Neural cell (in vitro differentiated cells): ENCODE measurements around the gene RPUSD3. TPM values are rescaled to one million over a fixed set of nuclear protein-coding genes. Genes with fewer than 3 reads are reported as not detected.

ENCODE experiments used
- H2AFZ ChIP-seq: fragments of 200-600, 300-800 bp; sonication (generic), shearing (Covaris generic); 2 replicates; pipeline ENCODE4 v1.6.0; 2014; ENCODE audit warnings: low read depth, mild to moderate bottlenecking, antibody characterized with exemption, low read length, moderate library complexity
- H3F3A ChIP-seq: fragments of 200-600 bp; shearing (Covaris generic); 2 replicates; pipeline ENCODE4 v1.6.1; 2016; ENCODE audit warnings: mild to moderate bottlenecking, moderate library complexity, mixed read lengths, antibody characterized with exemption, low read length; ENCODE audit not compliant: insufficient read depth, poor library complexity, severe bottlenecking
- H3K27ac ChIP-seq: fragments of 200-600, 300-800 bp; sonication (generic), shearing (Covaris generic); 2 replicates; pipeline ENCODE4 v1.5.1; 2014; ENCODE audit warnings: mild to moderate bottlenecking, low read length, moderate library complexity
- H3K27me3 ChIP-seq: fragments of 300-800, 200-600 bp; sonication (generic), shearing (Covaris generic); 2 replicates; pipeline ENCODE4 v1.6.0; 2014; ENCODE audit warnings: mild to moderate bottlenecking, low read depth, low read length, moderate library complexity; ENCODE audit not compliant: insufficient read depth
- H3K36me3 ChIP-seq: fragments of 300-800, 200-600 bp; sonication (generic), shearing (Covaris generic); 2 replicates; pipeline ENCODE4 v1.5.1; 2014; ENCODE audit warnings: mild to moderate bottlenecking, antibody characterized with exemption, low read length, moderate library complexity; ENCODE audit not compliant: insufficient read depth
- H3K4me2 ChIP-seq: fragments of 300-800, 200-600 bp; sonication (generic), shearing (Covaris generic); 2 replicates; pipeline ENCODE4 v1.6.0; 2014; ENCODE audit warnings: mild to moderate bottlenecking, low read length
- H3K4me3 ChIP-seq: fragments of 300-800, 200-600 bp; sonication (generic), shearing (Covaris generic); 2 replicates; pipeline ENCODE4 v1.5.1; 2014; ENCODE audit warnings: mild to moderate bottlenecking, low read length, moderate library complexity
- H3K79me2 ChIP-seq: fragments of 200-600 bp; shearing (Covaris generic); replicated peaks from 2 replicates; pipeline ENCODE4 v1.6.0; 2014; ENCODE audit warnings: mild to moderate bottlenecking, low read length, moderate library complexity; ENCODE audit not compliant: insufficient read depth
- H3K9ac ChIP-seq: fragments of 300-800, 200-600 bp; sonication (generic), shearing (Covaris generic); 2 replicates; pipeline ENCODE4 v1.6.1; 2016; ENCODE audit warnings: mild to moderate bottlenecking, low read length, mixed read lengths
- H3K9me2 ChIP-seq: fragments of 200-600 bp; shearing (Covaris generic); 2 replicates; pipeline ENCODE4 v1.6.1; 2016; ENCODE audit warnings: mild to moderate bottlenecking, low read length, mixed read lengths; ENCODE audit not compliant: insufficient read depth
- H3K9me3 ChIP-seq: fragments of 200-600, 300-800 bp; sonication (generic), shearing (Covaris generic); 2 replicates; pipeline ENCODE4 v1.6.1; 2016; ENCODE audit warnings: mild to moderate bottlenecking, mixed run types, low read length, moderate library complexity, mixed read lengths
- H4K20me1 ChIP-seq: fragments of 200-600 bp; shearing (Covaris generic); 2 replicates; pipeline ENCODE4 v1.6.1; 2016; ENCODE audit warnings: mild to moderate bottlenecking, mixed run types; ENCODE audit not compliant: insufficient read depth
- EP300 ChIP-seq: fragments of 450-650 bp; conservative IDR thresholded peaks from 2 replicates; pipeline ENCODE4 v1.6.1; 2014; ENCODE audit warnings: antibody characterized with exemption, mild to moderate bottlenecking, moderate library complexity; ENCODE audit not compliant: poor library complexity, severe bottlenecking
- EZH2 ChIP-seq: fragments of 200-600, 300-800 bp; shearing (Covaris generic), sonication (generic); IDR thresholded peaks from 2 replicates; pipeline ENCODE4 v1.6.1; 2014; ENCODE audit warnings: antibody characterized with exemption, low read length, borderline replicate concordance, mild to moderate bottlenecking; ENCODE audit not compliant: insufficient read depth, poor library complexity, severe bottlenecking
- MXI1 ChIP-seq: fragments of 450-650 bp; conservative IDR thresholded peaks from 2 replicates; pipeline ENCODE4 v1.6.1; 2014; ENCODE audit warnings: antibody characterized with exemption, mild to moderate bottlenecking; ENCODE audit not compliant: poor library complexity, severe bottlenecking
- POLR2AphosphoS5 ChIP-seq: IDR thresholded peaks from 2 replicates; pipeline ENCODE4 v1.6.1; 2012
- RAD21 ChIP-seq: fragments of 450-650 bp; conservative IDR thresholded peaks from 2 replicates; pipeline ENCODE4 v1.6.1; 2014; ENCODE audit warnings: antibody characterized with exemption, mild to moderate bottlenecking, moderate library complexity
- REST ChIP-seq: IDR thresholded peaks from 2 replicates; pipeline ENCODE4 v1.6.1; 2012; ENCODE audit warnings: borderline replicate concordance
- SMC3 ChIP-seq: fragments of 450-650 bp; conservative IDR thresholded peaks from 2 replicates; pipeline ENCODE4 v1.6.1; 2014; ENCODE audit warnings: antibody characterized with exemption, mild to moderate bottlenecking, moderate library complexity; ENCODE audit not compliant: poor library complexity
- TAF1 ChIP-seq: IDR thresholded peaks from 2 replicates; pipeline ENCODE4 v1.6.1; 2012; ENCODE audit warnings: low read depth
- polyA plus RNA-seq: library from polyadenylated mRNA; depleted of rRNA; stranded (reverse); fragments of >200 nt; gene quantifications from 2 replicates; pipeline ENCODE4 v1.2.3, GENCODE V29; 2014
- TF ChIP-seq, protein P1 (sequence below): fragments of 450-650 bp; IDR thresholded peaks from 2 replicates; pipeline ENCODE4 v1.5.1; 2014; ENCODE audit warnings: antibody characterized with exemption, mild to moderate bottlenecking, moderate library complexity; ENCODE audit not compliant: poor library complexity, severe bottlenecking

RPUSD3 gene
- polyA plus RNA-seq, 1 donor from 2014 or later: 35.2 TPM

GRCh38 chr3:9883706-9884554 lies 40.1 kb upstream of the RPUSD3 start:
- Histone ChIP-seq H3K9me3 (no peaks in the 10 kb centered on the region), H3F3A (no peaks in the 10 kb centered on the region), H3K9me2 (no peaks in the 10 kb centered on the region), H2AFZ (no peak overlapping the region), H3K27me3 (no peaks in the 10 kb centered on the region), H3K79me2 (no peaks in the 10 kb centered on the region), H3K9ac (no peak overlapping the region), H3K36me3 (no peaks in the 10 kb centered on the region), H3K4me2 (no peak overlapping the region), H4K20me1 (no peaks in the 10 kb centered on the region), H3K27ac (no peak overlapping the region), H3K4me3 (no peak overlapping the region)
- TF ChIP-seq SMC3 (no peak), TAF1 (no peak), RAD21 (no peak), EP300 (no peak), EZH2 (no peak), MXI1 (no peak), REST (no peak), POLR2AphosphoS5 (no peak)
- TF ChIP-seq, protein P1, sequence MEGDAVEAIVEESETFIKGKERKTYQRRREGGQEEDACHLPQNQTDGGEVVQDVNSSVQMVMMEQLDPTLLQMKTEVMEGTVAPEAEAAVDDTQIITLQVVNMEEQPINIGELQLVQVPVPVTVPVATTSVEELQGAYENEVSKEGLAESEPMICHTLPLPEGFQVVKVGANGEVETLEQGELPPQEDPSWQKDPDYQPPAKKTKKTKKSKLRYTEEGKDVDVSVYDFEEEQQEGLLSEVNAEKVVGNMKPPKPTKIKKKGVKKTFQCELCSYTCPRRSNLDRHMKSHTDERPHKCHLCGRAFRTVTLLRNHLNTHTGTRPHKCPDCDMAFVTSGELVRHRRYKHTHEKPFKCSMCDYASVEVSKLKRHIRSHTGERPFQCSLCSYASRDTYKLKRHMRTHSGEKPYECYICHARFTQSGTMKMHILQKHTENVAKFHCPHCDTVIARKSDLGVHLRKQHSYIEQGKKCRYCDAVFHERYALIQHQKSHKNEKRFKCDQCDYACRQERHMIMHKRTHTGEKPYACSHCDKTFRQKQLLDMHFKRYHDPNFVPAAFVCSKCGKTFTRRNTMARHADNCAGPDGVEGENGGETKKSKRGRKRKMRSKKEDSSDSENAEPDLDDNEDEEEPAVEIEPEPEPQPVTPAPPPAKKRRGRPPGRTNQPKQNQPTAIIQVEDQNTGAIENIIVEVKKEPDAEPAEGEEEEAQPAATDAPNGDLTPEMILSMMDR: no peak

DNA sequence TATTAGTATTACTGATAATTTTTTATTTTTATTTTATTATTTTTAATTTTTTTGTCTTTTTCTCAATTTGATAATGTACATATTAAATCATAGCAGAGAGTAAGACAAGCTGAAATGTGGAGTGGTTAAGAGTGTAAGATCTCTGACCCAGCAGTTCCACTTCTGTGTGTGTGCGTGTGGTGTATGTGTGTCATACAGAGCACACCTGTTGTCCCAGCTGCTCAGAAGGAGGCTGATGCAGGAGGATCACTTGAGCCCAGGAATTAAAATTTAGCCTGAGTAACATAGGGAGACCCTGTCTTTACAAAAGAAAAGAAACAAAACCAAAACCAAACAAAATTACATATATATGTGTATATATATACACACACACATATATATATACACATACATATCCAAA lies 37.6 kb upstream of the RPUSD3 start:
- Histone ChIP-seq H3K36me3 (no peaks in the 10 kb centered on the region), H3K27ac (no peak overlapping the region), H3K27me3 (no peaks in the 10 kb centered on the region), H2AFZ (no peak overlapping the region), H3K9me2 (no peaks in the 10 kb centered on the region), H3K9me3 (no peaks in the 10 kb centered on the region), H3K4me2 (no peak overlapping the region), H3K4me3 (no peak overlapping the region), H3K9ac (no peak overlapping the region), H4K20me1 (no peaks in the 10 kb centered on the region), H3K79me2 (no peaks in the 10 kb centered on the region), H3F3A (no peaks in the 10 kb centered on the region)
- TF ChIP-seq MXI1: no peak
- no peak for TF ChIP-seq TAF1
- no peak for TF ChIP-seq RAD21
- TF ChIP-seq POLR2AphosphoS5: no peak
- no peak for TF ChIP-seq SMC3
- no peak for TF ChIP-seq EP300
- no peak for TF ChIP-seq EZH2
- no peak for TF ChIP-seq REST
- TF ChIP-seq, protein P1: no peak
